Prostate gland (tissue), 2 donors: Measurements from ENCODE around the gene RTRAF.

Source experiments
- POLR2AphosphoS5 ChIP-seq: sonication (generic); formaldehyde crosslinking; IDR thresholded peaks from one replicate; pipeline ENCODE4 v1.6.1; 2017; ENCODE audit warnings: antibody characterized with exemption
- TF ChIP-seq, protein P1 (sequence below), 4 experiments: fragments of 200-600 bp in 2 of 4; fragments of 450-650 bp in 2 of 4; sonication (generic) in 2 of 4; IDR thresholded peaks; 1 replicate in 3 of 4; 2 replicates in 1 of 4; pipeline ENCODE4 v1.5.1; 2016 to 2019; ENCODE audit warnings: antibody characterized with exemption in 4 of 4, mild to moderate bottlenecking in 2 of 4, moderate library complexity in 2 of 4

DNA sequence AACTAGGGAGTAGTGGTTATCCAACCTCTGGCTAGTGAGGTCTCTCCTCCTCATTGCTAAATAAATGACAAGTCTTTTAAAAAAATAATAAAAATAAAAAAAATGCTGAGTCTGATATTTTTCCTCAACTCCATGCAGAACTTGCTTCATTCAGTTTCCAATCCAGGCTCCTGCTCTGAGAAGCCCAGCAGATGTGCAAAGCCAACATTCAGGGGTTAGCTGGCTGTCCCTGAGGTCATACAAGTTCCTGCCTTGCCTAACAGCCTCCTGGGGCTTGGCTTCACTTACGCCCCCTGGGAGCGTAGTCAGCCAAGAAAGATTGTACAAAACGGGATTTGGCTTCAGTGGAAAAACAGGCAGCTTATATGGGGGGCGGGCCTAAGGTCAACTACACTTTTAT lies 23.3 kb downstream of the RTRAF start:
- TF ChIP-seq, protein P1, sequence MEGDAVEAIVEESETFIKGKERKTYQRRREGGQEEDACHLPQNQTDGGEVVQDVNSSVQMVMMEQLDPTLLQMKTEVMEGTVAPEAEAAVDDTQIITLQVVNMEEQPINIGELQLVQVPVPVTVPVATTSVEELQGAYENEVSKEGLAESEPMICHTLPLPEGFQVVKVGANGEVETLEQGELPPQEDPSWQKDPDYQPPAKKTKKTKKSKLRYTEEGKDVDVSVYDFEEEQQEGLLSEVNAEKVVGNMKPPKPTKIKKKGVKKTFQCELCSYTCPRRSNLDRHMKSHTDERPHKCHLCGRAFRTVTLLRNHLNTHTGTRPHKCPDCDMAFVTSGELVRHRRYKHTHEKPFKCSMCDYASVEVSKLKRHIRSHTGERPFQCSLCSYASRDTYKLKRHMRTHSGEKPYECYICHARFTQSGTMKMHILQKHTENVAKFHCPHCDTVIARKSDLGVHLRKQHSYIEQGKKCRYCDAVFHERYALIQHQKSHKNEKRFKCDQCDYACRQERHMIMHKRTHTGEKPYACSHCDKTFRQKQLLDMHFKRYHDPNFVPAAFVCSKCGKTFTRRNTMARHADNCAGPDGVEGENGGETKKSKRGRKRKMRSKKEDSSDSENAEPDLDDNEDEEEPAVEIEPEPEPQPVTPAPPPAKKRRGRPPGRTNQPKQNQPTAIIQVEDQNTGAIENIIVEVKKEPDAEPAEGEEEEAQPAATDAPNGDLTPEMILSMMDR (IDR thresholded peaks at IDR 0.05) = no peak
- no peak for TF ChIP-seq POLR2AphosphoS5
